Neural cell (in vitro differentiated cells): ENCODE data around the gene EML6.

Source experiments
- EP300 ChIP-seq: fragments of 450-650 bp; conservative IDR thresholded peaks from 2 replicates; pipeline ENCODE4 v1.6.1; 2014; ENCODE audit warnings: antibody characterized with exemption, mild to moderate bottlenecking, moderate library complexity; ENCODE audit not compliant: poor library complexity, severe bottlenecking
- EZH2 ChIP-seq: fragments of 200-600, 300-800 bp; shearing (Covaris generic), sonication (generic); IDR thresholded peaks from 2 replicates; pipeline ENCODE4 v1.6.1; 2014; ENCODE audit warnings: antibody characterized with exemption, low read length, borderline replicate concordance, mild to moderate bottlenecking; ENCODE audit not compliant: insufficient read depth, poor library complexity, severe bottlenecking
- MXI1 ChIP-seq: fragments of 450-650 bp; conservative IDR thresholded peaks from 2 replicates; pipeline ENCODE4 v1.6.1; 2014; ENCODE audit warnings: antibody characterized with exemption, mild to moderate bottlenecking; ENCODE audit not compliant: poor library complexity, severe bottlenecking
- POLR2AphosphoS5 ChIP-seq: IDR thresholded peaks from 2 replicates; pipeline ENCODE4 v1.6.1; 2012
- RAD21 ChIP-seq: fragments of 450-650 bp; conservative IDR thresholded peaks from 2 replicates; pipeline ENCODE4 v1.6.1; 2014; ENCODE audit warnings: antibody characterized with exemption, mild to moderate bottlenecking, moderate library complexity
- SMC3 ChIP-seq: fragments of 450-650 bp; conservative IDR thresholded peaks from 2 replicates; pipeline ENCODE4 v1.6.1; 2014; ENCODE audit warnings: antibody characterized with exemption, mild to moderate bottlenecking, moderate library complexity; ENCODE audit not compliant: poor library complexity
- TAF1 ChIP-seq: IDR thresholded peaks from 2 replicates; pipeline ENCODE4 v1.6.1; 2012; ENCODE audit warnings: low read depth
- TF ChIP-seq, protein P1 (sequence below): fragments of 450-650 bp; IDR thresholded peaks from 2 replicates; pipeline ENCODE4 v1.5.1; 2014; ENCODE audit warnings: antibody characterized with exemption, mild to moderate bottlenecking, moderate library complexity; ENCODE audit not compliant: poor library complexity, severe bottlenecking
- TF ChIP-seq, protein P2 (sequence below): IDR thresholded peaks from 2 replicates; pipeline ENCODE4 v1.6.1; 2012; ENCODE audit warnings: borderline replicate concordance

DNA sequence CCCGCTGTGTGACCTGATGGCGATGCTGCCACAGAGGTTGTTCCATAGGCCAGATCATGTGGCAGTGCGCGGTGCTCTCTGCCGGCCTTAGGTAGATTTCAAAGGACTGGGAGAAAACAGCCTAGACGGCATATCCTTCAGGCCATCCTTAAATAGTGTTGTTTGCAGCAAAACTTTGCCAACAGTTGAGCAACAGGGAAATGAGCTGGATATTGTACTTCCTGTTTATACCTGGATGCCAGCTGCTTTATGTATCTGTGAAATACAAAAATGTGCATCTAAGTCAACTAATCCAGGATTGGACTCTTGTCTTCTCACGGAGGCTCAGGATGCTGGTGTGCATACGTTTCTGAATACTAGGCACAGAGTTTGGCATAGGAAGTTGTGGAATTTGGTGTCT is 107.1 kb downstream of the EML6 start:
- no peak for TF ChIP-seq EZH2
- TF ChIP-seq, protein P1, sequence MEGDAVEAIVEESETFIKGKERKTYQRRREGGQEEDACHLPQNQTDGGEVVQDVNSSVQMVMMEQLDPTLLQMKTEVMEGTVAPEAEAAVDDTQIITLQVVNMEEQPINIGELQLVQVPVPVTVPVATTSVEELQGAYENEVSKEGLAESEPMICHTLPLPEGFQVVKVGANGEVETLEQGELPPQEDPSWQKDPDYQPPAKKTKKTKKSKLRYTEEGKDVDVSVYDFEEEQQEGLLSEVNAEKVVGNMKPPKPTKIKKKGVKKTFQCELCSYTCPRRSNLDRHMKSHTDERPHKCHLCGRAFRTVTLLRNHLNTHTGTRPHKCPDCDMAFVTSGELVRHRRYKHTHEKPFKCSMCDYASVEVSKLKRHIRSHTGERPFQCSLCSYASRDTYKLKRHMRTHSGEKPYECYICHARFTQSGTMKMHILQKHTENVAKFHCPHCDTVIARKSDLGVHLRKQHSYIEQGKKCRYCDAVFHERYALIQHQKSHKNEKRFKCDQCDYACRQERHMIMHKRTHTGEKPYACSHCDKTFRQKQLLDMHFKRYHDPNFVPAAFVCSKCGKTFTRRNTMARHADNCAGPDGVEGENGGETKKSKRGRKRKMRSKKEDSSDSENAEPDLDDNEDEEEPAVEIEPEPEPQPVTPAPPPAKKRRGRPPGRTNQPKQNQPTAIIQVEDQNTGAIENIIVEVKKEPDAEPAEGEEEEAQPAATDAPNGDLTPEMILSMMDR = no peak
- TF ChIP-seq TAF1 = no peak
- no peak for TF ChIP-seq EP300
- no peak for TF ChIP-seq RAD21
- TF ChIP-seq SMC3 = no peak
- TF ChIP-seq, protein P2, sequence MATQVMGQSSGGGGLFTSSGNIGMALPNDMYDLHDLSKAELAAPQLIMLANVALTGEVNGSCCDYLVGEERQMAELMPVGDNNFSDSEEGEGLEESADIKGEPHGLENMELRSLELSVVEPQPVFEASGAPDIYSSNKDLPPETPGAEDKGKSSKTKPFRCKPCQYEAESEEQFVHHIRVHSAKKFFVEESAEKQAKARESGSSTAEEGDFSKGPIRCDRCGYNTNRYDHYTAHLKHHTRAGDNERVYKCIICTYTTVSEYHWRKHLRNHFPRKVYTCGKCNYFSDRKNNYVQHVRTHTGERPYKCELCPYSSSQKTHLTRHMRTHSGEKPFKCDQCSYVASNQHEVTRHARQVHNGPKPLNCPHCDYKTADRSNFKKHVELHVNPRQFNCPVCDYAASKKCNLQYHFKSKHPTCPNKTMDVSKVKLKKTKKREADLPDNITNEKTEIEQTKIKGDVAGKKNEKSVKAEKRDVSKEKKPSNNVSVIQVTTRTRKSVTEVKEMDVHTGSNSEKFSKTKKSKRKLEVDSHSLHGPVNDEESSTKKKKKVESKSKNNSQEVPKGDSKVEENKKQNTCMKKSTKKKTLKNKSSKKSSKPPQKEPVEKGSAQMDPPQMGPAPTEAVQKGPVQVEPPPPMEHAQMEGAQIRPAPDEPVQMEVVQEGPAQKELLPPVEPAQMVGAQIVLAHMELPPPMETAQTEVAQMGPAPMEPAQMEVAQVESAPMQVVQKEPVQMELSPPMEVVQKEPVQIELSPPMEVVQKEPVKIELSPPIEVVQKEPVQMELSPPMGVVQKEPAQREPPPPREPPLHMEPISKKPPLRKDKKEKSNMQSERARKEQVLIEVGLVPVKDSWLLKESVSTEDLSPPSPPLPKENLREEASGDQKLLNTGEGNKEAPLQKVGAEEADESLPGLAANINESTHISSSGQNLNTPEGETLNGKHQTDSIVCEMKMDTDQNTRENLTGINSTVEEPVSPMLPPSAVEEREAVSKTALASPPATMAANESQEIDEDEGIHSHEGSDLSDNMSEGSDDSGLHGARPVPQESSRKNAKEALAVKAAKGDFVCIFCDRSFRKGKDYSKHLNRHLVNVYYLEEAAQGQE = no peak
- no peak for TF ChIP-seq POLR2AphosphoS5
- no peak for TF ChIP-seq MXI1
